Breast epithelium (tissue), 4 donors: Measurements from ENCODE around the gene NT5DC4. TPM values are rescaled to one million over a fixed set of nuclear protein-coding genes. Genes with fewer than 3 reads are reported as not detected.

Source experiments
- DNase-seq, 2 donors: peaks; one replicate each; pipeline ENCODE4 v3.0.0-alpha.2; 2019; ENCODE audit warnings: low spot score in 2 of 2
- H3K27ac ChIP-seq, 2 donors: fragments of 200-600 bp; sonication (generic) in 1 of 2; one replicate each; pipeline ENCODE4 v1.5.1; 2016 to 2019; ENCODE audit warnings: mild to moderate bottlenecking in 1 of 2
- H3K27me3 ChIP-seq, 2 donors: fragments of 200-600 bp; sonication (generic) in 1 of 2; one replicate each; pipeline versions ENCODE4 v1.5.1 to v1.6.0; 2017 to 2019; ENCODE audit warnings: control low read depth in 1 of 2, mild to moderate bottlenecking in 1 of 2
- H3K36me3 ChIP-seq: fragments of 200-600 bp; one replicate; pipeline ENCODE4 v1.5.1; 2019
- H3K4me1 ChIP-seq, 2 donors: fragments of 200-600 bp; sonication (generic); one replicate each; pipeline ENCODE4 v1.5.1; 2016 to 2019; ENCODE audit warnings: control low read depth in 1 of 2
- H3K4me3 ChIP-seq, 3 donors: fragments of 200-600 bp; sonication (generic); 1 replicate in 2 of 3; 2 replicates in 1 of 3; pipeline ENCODE4 v1.5.1; 2016 to 2019; ENCODE audit warnings: mild to moderate bottlenecking in 3 of 3, moderate library complexity in 2 of 3
- H3K9me3 ChIP-seq, 2 donors: fragments of 200-600 bp; sonication (generic) in 1 of 2; one replicate each; pipeline ENCODE4 v1.5.1; 2016 to 2019; ENCODE audit warnings: control low read depth in 1 of 2
- CTCF ChIP-seq, 3 donors: fragments of 450-650 bp; IDR thresholded peaks; one replicate each; pipeline ENCODE4 v1.5.1; 2016 to 2017; ENCODE audit warnings: antibody characterized with exemption in 3 of 3, mild to moderate bottlenecking in 3 of 3, moderate library complexity in 3 of 3
- POLR2A ChIP-seq: fragments of 450-650 bp; IDR thresholded peaks from one replicate; pipeline ENCODE4 v1.6.1; 2016; ENCODE audit warnings: antibody characterized with exemption, mild to moderate bottlenecking, moderate library complexity
- POLR2AphosphoS5 ChIP-seq, 3 donors: sonication (generic); formaldehyde crosslinking; IDR thresholded peaks; one replicate each; pipeline ENCODE4 v1.6.1; 2017; ENCODE audit warnings: antibody characterized with exemption in 3 of 3
- intact Hi-C: fragments of 100-400 bp; cut with DNase I; formaldehyde crosslinking; loops from one replicate; pipeline ENCODE4 v1.15.1; 2023; ENCODE audit warnings: low total_unique reads
- total RNA-seq, 3 donors: library from RNA; depleted of rRNA; stranded (reverse); fragments of >200 nt; gene quantifications; one replicate each; pipeline ENCODE4 v1.1.0, GENCODE V29; 2016

NT5DC4 gene
- total RNA-seq, 3 donors from 2014 or later: not detected

GRCh38 chr2:112787729-112788393, 67.0 kb downstream of the NT5DC4 start:
- H3K4me3 ChIP-seq: no peak overlapping the region
- H3K27ac ChIP-seq: no peak overlapping the region
- TF ChIP-seq CTCF (IDR thresholded peaks at IDR 0.05) (no peak), POLR2A (no peak), POLR2AphosphoS5 (IDR thresholded peaks at IDR 0.05) (no peak)
- H3K4me1 ChIP-seq: no peaks in the 10 kb centered on the region
- H3K9me3 ChIP-seq: no peaks in the 10 kb centered on the region
- no peak for DNase-seq
- H3K36me3 ChIP-seq: no peaks in the 10 kb centered on the region
- intact Hi-C loops: no loop called here
- no peaks in the 10 kb centered on the region for H3K27me3 ChIP-seq

GRCh38 chr2:112788653-112789052, 67.8 kb downstream of the NT5DC4 start:
- TF ChIP-seq POLR2A (no peak), CTCF (IDR thresholded peaks at IDR 0.05) (no peak), POLR2AphosphoS5 (IDR thresholded peaks at IDR 0.05) (no peak)
- Histone ChIP-seq H3K36me3 (no peaks in the 10 kb centered on the region), H3K9me3 (no peaks in the 10 kb centered on the region), H3K4me3 (no peak overlapping the region), H3K4me1 (no peaks in the 10 kb centered on the region), H3K27ac (no peak overlapping the region), H3K27me3 (no peaks in the 10 kb centered on the region)
- intact Hi-C loops: no loop called here
- DNase-seq: no peak

Other genes starting within 250 kb of the NT5DC4 start
- 10 to 100 TPM; 16.4 to 26.7 (median 22.0) TPM for gene TTL, start 238.9 kb upstream of the NT5DC4 start, total RNA-seq
- gene POLR1B, start 178.6 kb upstream of the NT5DC4 start, total RNA-seq: 10 to 100 TPM in 2 of 3 donors, 1 to 10 TPM in 1; 7.8 to 23.7 (median 15.7) TPM
- 10 to 100 TPM; 19.0 to 20.2 (median 19.5) TPM for gene CHCHD5, start 136.4 kb upstream of the NT5DC4 start, total RNA-seq
- 10 to 100 TPM; 26.1 to 46.8 (median 42.6) TPM for gene SLC20A1, start 75.1 kb upstream of the NT5DC4 start, total RNA-seq
- gene CKAP2L, start 43.6 kb downstream of the NT5DC4 start, total RNA-seq: under 1 TPM in 1 of 3 donors, not detected in 2; 0.96 TPM
- gene IL1A, start 63.5 kb downstream of the NT5DC4 start, total RNA-seq: under 1 TPM in 1 of 3 donors, not detected in 2; 0.44 TPM
- 1 to 10 TPM in 1 of 3 donors, not detected in 2; 8.0 TPM for gene IL1B, start 115.8 kb downstream of the NT5DC4 start, total RNA-seq
- not detected for gene IL37, start 190.1 kb downstream of the NT5DC4 start, total RNA-seq